ENCODE results near the gene ZNF346. TPM values are rescaled to one million over a fixed set of nuclear protein-coding genes. Genes with fewer than 3 reads are reported as not detected.

Gene ZNF346
- total and polyA plus RNA-seq, 2 of the 13 experiments (the other 11 are each of a cell fraction or from before 2014, with no cell fraction given), result 8.6 to 19.4 TPM

DNA sequence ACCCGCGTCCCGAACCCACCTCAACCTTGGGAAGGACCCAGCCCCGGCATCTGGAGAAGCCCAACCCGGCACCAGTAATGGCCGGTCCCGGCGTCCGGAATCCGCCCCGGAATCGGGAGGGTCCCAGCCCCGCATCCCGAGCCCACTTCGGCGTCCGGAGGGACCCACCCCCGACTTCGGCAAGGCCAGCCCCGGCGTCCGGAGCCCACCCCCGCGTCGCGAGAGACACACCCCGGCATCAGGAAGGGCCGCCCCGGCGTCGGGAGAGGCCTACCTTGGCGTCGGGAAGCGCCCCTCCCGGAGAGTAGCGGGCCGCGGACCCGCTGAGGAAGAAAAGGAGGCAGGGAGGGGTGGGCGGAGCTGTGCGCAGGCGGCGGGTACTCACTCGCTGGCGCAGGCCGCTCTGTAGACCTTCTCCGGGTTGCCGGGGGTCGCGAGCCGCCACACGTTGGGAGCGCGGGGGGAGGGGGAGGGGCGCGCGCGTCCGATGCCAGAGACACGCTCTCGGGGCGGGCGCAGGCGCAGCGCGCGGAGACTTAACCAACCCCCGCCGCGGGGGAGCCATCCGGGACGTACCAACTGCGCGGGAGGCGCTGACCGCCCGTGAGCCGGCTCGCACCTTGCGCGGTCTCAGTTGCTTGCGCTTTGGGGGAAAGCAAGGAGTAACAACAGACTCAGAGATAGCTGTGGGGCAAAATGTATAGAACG, 16.1 kb upstream of the ZNF346 start, which contains the start of gene UIMC1 (continued):
- TF ChIP-seq AKNA (CRISPR knock-in tag; IDR thresholded peaks at IDR 0.05; ENCODE audit: borderline replicate concordance) (peak; percentile 80; the same call in 1 of the 2 replicates), ZBTB46 (CRISPR knock-in tag; IDR thresholded peaks at IDR 0.05; ENCODE audit: borderline replicate concordance) (no peak), ZSCAN25 (CRISPR knock-in tag; IDR thresholded peaks at IDR 0.05) (peak; percentile 38; the same call in 1 of the 2 replicates), ZIK1 (CRISPR knock-in tag; IDR thresholded peaks at IDR 0.05; ENCODE audit: borderline replicate concordance, low read depth) (no peak), ZNF781 (CRISPR knock-in tag; IDR thresholded peaks at IDR 0.05; ENCODE audit: borderline replicate concordance, not compliant biosample characterization) (no peak), ZNF17 (CRISPR knock-in tag; IDR thresholded peaks at IDR 0.05) (no peak), AHR (CRISPR knock-in tag; IDR thresholded peaks at IDR 0.05) (no peak; the same call in 1 of the 2 replicates), SOX5 (CRISPR knock-in tag; IDR thresholded peaks at IDR 0.05; ENCODE audit: borderline replicate concordance) (no peak), ZNF577 (CRISPR knock-in tag; IDR thresholded peaks at IDR 0.05; ENCODE audit: borderline replicate concordance, low read depth) (no peak), MXD4 (CRISPR knock-in tag; IDR thresholded peaks at IDR 0.05) (peak; percentile 60; the same call in 1 of the 2 replicates), ARHGAP35 (CRISPR knock-in tag; IDR thresholded peaks at IDR 0.05; ENCODE audit: borderline replicate concordance) (no peak), ETV6 (CRISPR knock-in tag; conservative IDR thresholded peaks at IDR 0.05) (no peak), CREBL2 (CRISPR knock-in tag; IDR thresholded peaks at IDR 0.05; ENCODE audit: borderline replicate concordance) (no peak)
- TF ChIP-seq, protein P1, sequence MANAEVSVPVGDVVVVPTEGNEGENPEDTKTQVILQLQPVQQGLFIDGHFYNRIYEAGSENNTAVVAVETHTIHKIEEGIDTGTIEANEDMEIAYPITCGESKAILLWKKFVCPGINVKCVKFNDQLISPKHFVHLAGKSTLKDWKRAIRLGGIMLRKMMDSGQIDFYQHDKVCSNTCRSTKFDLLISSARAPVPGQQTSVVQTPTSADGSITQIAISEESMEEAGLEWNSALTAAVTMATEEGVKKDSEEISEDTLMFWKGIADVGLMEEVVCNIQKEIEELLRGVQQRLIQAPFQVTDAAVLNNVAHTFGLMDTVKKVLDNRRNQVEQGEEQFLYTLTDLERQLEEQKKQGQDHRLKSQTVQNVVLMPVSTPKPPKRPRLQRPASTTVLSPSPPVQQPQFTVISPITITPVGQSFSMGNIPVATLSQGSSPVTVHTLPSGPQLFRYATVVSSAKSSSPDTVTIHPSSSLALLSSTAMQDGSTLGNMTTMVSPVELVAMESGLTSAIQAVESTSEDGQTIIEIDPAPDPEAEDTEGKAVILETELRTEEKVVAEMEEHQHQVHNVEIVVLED (CRISPR knock-in tag; IDR thresholded peaks at IDR 0.05; ENCODE audit: borderline replicate concordance), result peak; percentile 78
- TF ChIP-seq, protein P2, sequence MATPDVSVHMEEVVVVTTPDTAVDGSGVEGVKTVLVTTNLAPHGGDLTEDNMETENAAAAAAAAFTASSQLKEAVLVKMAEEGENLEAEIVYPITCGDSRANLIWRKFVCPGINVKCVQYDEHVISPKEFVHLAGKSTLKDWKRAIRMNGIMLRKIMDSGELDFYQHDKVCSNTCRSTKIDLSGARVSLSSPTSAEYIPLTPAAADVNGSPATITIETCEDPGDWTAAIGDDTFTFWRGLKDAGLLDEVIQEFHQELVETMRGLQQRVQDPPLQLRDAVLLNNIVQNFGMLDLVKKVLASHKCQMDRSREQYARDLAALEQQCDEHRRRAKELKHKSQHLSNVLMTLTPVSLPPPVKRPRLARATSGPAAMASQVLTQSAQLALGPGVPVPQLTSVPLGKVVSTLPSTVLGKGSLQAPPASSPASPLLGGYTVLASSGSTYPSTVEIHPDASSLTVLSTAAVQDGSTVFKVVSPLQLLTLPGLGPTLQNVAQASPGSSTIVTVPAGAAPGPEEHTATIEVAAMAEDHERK (CRISPR knock-in tag; IDR thresholded peaks at IDR 0.05; ENCODE audit: low read depth), result 0 out of 2 replicates have a peak, but pooled peaks have one; percentile 55
- TF ChIP-seq, protein P3, sequence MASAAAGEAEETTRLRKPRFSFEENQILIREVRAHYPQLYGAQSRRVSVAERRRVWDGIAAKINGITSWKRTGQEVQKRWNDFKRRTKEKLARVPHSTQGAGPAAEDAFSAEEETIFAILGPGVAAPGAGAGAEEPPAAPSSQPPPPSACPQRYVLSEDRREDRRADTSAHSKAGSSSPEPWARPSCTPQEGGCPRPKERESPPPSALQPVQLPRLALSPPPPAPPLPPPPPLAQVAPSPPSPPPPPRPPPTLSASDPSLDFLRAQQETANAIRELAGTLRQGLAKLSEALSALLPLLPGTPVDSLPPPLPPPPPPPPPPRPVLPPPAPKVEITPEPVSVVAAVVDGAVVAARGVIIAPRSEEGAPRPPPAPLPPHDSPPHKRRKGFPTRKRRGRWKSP (CRISPR knock-in tag; IDR thresholded peaks at IDR 0.05), result peak; percentile 85
